Measurements from ENCODE around the gene SNRPD1.
A peak's percentile ranks its signal among the peaks of the same experiment; 100 is the strongest.
"Not testable (repeated sequence)": the region's sequence is repeated elsewhere in the genome, so short reads cannot be mapped to it uniquely, and the experiment has no call there.

Gene SNRPD1

DNA sequence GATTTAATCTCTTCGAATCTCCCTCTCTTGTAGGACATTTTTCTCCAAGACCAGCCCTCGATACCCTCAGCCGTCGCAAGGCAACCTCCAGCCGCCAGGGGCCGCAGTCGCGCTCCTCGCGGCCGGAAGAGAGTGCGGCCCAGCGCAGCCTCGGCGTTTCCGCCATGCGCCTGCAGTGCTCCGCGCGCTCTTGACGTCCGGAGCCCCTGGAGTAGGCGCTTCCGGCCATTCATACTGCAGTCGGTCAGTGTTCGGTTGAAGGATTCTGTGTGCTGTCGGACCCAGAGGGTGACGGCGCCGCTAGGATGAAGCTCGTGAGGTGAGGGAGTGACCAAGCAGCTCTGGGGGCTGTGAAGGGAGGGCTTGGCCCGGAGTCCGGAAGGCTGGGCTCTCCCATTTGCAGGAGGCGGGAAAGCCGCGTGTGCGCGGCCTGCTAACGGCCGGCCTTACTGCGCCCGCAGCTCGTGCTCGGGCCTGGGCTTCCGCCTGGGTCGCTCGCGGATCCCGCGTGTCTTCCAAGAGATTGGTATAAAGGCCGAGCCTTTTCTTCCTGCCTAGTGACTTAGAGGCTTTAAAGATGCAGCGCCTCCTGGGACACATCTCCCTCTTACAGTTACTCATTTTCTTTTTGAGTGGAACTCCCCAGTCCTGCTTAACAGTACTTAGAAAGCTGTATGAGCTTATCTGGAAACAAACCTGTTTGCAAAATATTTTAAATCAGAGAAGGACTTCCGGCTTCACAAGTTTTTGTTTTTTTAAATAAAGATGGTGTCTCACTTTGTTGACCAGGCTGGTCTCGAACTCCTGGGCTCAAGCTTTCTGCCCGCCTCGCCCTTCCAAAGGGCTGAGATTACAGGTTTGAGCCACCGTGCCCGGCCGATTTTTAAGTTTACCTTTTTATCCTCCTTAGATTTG, at the start of gene SNRPD1:
Gene SNRPD1, plus strand, starts transcription at position 190 of the 915 bp plus-strand sequence. Its CDS starts 116 bp downstream, at position 306.
- peak; percentile 88 to 91 for DNase-seq

DNA sequence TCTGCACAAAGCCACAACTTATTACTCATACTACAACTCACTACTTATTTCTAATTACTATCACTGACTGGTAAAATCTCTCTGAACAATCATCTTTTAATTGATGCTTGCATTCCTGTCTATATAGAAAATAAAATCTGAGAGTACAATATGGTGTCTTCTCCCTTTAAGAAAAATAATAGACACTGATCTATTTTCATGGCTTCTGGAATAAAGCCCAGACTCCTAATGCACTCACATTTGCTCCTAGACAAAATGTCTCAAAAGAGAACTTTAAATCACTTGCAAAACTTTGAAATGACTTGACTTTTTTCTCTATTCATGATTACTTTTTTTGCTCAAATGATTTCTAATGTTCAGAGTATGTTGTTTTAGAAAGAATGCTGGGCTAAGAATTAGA, 40.3 kb upstream of the SNRPD1 start:
- no peak for DNase-seq

DNA sequence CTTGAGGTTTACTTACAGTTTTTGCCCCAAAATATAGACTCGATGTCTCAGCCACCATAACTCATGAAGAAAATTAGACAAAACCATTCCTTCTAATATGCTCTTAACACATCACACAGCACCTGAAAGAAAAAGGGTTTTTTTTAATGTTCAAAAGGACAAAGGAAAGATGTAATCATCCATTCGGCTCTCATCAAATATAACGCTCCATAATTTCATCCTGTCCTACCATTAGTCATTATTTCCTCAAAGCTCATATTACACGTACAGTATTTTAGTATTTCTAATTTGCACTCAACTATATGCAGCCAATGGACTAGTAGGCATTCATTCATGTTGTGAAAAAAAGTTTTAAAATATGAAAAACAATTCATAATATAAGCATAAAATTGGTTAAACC, 36.5 kb upstream of the SNRPD1 start:
- DNase-seq, result no peak

DNA sequence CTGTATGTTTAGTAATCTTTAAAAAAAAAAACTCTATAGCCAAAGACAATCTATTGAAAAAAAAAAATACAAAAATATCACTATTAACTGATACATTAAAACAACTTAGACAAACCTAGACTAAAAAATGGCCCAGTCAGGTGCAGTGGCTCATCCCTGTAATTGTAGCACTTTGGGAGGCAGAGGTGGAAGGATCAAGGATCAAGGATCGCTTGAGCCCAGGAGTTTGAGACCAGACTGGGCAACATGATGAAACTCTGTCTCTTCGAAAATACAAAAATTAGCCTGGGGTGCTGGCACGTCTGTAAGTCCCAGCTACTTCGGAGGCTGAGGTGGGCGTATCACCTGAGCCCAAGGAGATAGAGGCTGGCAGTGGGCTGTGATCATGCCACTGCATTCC, 27.7 kb upstream of the SNRPD1 start:
- DNase-seq, result no peak

DNA sequence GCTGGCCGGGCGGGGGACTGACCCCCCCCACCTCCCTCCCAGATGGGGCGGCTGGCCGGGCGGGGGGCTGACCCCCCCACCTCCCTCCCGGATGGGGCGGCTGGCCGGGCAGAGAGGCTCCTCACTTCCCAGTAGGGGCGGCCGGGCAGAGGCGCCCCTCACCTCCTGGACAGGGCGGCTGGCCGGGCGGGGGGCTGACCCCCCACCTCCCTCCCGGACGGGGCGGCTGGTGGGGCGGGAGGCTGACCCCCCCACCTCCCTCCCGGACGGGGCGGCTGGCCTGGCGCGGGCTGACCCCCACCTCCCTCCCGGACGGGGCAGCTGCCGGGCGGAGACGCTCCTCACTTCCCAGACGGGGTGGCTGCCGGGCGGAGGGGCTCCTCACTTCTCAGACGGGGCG, 19.8 kb upstream of the SNRPD1 start:
- not testable (repeated sequence) for DNase-seq

DNA sequence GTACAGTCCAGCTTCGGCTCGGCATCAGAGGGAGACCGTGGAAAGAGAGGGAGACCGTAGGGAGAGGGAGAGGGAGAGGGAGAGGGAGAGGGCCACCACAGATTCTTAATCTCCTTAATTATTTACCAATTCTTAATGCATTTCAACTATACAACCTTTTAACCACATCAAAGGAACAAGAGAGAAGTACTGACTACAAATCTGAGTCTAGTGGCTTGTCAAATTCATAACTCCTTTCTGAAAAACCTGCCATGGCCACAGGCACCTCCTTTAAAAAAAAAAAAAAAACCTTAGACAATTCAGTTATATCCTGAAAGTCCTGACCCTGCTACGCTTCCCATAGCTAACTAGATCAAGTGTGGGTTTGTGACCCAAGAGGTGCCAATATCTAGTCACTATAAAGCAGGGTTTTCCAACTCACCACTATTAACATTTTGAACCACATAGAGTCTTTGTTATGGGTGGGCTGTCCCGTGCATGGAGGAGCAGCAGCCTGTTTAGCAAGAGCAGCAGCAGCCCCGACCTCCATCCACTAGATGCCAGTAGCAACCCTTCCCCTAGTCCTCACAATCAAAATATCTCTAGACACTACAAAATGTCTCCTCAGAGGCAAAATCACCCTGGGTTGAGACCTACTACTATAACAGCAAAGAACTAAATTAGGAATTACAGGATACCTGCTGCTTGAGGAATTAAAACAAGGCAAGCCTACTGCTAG, 18.4 kb upstream of the SNRPD1 start:
- peak in 1 of 2 donors; percentile 25 for DNase-seq

DNA sequence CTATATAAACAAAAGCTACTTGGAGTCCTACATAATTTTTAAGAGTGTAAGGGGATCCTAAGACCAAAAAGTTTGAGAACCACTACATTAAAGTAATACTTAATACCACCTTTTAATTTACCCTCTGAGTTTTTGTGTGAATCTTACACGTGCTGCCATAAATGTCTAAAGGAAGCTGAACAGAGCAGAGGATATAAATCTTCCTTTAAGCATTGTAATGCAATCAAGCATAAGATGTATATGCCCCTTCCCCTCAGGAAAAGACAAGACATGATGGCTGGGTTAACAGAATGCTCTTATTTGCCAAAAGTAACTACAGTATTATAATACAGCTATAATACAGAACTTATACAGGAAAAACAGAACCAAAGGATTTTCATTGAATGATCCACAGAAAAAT, 14.5 kb upstream of the SNRPD1 start:
- DNase-seq, result no peak

DNA sequence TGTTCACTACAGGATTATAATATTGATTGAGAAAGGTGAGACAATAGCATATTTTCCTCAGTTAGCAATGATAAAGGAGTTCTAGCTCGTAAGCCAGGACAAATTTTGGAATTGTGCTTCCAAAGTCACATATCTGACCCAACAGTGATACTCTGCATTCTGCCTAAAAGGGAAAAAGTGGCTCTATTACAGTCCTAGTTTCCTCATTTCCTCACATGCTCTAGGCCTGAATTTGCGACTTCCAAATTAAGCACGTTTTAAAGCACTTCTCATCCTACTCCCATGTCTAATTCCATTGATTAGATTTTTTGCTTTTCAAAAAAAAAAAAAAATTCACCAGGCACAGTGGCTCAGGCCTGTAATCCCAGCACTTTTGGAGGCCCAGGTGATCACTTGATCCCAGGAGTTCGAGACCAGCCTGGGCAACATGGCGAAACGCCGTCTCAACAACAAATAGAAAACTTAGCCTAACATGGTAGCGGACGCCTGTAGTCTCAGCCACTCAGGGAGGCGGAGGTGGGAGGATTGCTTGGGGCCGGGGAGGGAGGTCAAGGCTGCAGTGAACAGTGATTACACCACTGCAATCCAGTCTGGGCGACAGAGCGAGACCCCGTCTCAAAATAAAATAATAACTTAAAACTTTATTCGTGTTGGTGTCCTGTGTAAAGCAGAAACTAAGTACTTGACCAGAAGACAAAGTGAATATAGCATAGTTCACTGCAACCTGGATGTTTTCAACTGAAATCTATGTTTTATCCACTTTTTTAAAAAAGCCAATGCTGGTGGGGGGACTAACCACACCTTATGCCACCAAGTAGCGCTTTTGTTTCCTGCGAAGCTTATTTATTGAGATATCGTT, 13.2 kb upstream of the SNRPD1 start:
- DNase-seq, result no peak

DNA sequence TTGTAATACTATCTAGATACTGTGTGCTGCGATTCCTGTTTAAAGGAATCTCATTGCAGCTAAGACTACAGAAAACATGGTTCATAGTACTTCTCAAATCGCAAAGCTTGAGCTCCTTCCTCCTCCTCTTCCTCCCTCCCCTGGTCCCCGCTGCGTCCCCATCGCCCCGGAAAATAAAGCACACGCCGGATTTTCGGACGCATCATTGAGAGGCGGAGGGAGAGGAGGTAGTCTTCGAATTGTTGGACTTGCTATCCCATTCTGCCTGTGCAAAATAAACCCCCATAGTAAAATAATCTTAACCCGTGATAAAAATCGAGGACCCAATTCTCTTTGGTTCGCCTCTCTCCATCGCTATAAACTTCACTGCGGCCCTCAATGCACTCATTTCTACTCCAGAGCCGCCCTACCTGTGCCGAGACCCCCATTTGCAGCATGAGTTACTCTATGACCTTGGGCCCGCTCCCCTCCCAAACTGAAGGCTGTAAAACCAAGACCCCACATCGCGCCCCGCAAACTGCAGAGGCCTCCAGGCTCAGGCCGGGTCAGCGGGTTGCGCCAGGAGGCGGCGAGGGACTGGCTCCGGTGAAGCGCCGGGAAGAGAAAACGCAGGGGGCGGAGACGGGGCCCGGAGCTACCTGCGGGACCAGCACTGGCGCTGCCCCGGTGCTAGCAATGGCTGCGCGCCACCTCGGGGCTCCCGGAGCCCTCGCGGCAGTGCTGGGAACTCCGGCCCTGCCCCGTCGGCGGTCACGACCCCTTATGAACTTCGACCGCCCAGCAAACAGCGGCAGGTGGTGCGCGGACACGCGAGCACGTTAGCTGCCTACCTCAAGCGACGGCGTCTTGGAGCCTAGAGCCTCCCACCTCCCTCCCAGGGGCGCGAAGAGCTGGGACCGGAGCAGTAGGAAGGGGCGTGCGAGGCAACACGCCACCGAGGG, 12.3 kb upstream of the SNRPD1 start:
- peak in 1 of 2 donors; percentile 20 for DNase-seq

DNA sequence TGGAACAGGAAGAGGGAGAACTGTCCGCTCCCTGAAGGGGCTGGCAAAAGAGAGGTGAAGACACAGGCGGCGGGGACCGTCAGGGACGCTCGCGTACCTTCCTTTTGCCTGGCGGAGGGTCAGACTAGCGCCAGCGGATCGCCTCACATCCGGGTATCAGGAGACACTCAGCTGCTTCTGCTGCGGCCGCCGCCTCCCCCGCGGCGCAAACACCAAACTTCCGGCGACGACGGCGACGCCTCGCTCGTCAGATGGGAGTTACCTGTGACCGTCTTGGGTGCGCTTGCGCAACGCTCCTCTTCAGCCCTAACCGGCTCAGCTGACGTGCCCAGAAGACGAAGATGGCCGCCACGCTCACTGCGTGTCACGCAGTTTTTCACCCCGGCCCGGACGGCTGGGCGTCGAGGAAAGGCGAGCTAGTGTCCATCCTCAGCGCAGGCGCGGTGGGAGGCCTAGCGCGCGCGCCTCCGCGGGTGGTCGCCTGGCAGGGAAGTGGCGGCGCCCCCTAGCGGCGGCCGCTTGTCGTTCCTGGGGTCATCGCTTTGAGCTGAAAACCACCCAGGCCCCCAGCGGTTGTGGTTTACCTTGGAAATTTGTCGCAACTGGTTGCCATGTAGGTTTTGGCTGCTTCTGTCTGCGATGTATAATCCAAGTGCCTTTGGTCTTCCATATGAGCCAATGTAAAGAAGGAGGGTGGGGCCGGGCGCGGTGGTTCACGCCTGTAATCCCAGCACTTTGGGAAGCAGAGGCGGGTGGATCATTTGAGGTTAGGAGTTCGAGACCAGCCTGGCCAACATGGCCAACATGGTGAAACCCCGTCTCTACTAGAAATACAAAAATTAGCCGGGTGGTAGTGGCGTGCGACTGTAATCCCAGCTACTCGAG, 11.3 kb upstream of the SNRPD1 start, which contains the start of gene ESCO1:
Gene ESCO1, minus strand, starts transcription at position 179 of the 885 bp plus-strand sequence. CDS start 25,861 bp downstream, outside the sequence.
- peak; percentile 96 to 98 for DNase-seq

DNA sequence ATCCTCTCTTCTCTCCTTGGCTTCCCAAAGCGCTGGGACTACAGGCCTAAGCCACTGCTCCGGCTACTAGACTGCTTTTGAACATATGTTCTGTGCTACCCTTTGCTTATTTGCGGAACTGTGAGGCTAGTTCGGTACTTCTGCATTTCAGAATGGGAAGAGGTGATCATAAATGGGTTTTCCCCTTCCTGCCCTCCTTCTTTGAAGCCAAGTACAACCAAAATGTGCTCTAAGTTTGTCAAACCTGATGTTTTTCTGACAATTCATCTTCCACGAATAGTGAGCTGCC, 9.9 kb upstream of the SNRPD1 start:
- peak; percentile 30 to 55 for DNase-seq

DNA sequence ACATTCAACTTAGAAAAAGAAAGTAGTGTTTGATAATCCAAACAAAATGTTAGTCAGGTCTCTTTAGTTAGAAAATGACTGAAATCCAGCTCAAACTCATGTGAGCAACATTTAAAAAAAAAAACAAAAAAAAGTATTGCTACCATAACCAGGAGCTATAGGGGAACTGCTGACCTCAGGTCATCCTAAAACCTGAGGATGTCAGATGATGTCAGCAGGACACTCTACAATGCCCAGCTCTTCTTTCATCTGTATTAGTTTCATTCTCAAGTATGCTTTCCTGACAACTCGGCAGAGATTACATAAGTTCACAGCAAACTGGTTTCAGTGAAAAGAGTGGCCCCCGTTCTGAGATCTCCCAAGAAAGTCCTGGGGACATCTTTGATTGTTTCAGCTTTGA, 7.4 kb upstream of the SNRPD1 start:
- no peak for DNase-seq

DNA sequence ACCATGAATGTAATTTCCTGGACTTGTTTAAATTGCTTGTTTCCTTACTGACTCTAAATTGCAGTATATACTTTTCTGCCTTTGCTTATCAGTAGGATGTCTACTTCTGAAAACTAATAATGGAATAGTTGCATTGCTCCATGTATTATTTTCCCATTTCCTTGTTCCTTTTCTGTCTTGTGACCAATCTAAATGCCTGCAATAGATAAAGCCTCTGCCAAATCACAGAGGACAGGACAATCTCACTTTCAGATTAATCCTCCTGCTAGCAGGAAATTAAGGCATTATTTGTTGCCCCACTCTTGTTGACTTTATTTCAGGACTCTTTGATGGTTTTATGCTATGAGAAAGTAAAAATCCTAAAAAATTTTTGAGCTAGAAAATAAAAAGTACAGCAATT, 6.9 kb upstream of the SNRPD1 start:
- no peak for DNase-seq

DNA sequence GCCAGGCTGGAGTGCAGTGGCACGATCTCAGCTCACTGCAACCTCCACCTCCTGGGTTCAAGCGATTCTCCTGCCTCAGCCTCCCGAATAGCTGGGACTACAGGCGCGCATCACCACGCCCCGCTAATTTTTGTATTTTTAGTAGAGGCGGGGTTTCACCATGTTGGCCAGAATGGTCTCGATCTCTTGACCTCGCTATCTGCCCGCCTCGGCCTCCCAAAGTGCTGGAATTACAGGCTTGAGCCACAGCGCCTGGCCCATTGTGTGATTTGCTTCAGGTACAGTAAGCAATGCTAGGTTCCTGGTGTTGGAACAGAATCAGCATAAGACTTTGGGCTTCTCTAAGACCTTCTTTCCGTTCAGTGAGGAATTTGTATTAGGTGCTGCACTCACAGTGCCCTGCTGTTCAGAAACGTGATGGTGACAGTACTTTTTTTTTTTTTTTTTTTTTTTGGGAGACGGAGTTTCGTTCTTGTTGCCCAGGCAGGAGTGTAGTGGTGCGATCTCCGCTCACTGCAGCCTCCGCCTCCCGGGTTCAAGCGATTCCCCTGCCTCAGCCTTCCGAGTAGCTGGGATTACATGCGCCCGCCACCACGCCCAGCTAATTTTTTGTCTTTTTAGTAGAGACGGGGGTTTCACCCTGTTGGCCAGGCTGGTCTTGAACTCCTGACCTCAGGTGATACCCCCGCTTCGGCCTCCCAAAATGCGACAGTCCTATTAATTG, 551 bp upstream of the SNRPD1 start:
- DNase-seq, result not testable (repeated sequence)

DNA sequence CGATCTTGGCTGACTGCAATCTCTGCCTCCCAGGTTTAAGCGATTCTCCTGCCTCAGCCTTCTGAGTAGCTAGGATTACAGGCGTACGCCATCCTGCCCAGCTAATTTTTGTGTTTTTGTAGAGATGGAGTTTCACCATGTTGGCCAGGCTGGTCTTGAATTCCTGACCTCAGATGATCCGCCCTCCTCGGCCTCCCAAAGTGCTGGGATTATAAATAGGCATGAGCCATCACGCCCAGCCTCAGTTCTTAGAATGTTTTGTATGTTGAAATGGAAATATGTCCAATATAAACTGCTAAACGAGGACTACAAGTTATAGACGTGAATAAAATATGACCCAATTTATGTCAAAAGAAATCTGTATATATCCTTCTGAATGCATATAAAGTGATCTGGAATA, 9.5 kb downstream of the SNRPD1 start:
- not testable (repeated sequence) for DNase-seq

DNA sequence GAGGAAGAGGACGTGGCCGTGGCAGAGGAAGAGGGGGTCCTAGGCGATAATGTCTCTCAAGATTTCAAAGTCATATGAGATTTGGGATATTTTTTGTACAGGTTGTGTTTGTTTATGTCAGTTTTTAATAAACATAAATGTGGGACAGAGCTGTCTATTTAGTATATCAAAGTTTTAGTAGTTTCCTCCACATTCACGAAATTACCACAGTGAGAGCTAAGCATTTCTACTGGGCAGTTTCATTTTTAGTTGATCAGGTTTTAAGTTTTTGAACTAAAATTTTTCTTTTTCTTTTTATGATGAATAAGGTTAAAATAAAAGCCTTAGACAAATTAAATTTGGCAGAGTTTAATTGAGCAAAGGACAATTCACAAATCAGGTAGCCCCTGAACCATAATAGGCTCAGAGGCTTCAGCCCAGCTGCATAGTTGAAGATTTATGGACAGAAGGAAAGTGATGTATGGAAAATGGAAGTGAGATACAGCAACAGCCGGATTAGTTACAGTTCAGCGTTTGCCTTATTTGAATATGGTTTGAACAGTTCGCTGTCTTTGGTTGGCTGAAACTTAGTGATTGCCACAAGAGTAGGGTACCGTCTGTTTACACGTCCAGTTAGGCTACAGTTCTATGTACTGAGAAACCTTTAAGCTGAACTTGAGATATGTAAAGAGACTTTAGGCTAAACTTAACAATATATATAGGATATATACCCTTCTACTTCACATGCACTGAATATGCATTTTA, 17.1 kb downstream of the SNRPD1 start:
- DNase-seq, result no peak

DNA sequence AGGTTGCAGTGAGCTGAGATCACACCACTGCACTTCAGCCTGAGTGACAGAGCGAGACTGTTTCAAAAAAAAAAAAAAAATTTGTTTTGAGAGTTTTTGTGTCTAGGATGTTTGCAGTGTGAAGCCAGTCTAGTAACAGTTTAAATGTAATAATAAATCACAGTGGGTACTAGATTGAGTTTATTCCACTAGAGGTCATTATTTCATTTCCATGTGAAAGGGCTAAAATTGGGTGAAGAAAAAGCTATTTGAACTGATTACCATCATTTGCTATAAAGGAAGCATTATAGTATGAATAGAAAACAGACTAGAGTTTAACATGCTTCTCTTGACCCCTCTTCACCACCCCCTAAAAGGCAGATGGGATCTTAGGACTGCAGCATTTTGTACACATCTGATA, 20.3 kb downstream of the SNRPD1 start:
- DNase-seq, result no peak

DNA sequence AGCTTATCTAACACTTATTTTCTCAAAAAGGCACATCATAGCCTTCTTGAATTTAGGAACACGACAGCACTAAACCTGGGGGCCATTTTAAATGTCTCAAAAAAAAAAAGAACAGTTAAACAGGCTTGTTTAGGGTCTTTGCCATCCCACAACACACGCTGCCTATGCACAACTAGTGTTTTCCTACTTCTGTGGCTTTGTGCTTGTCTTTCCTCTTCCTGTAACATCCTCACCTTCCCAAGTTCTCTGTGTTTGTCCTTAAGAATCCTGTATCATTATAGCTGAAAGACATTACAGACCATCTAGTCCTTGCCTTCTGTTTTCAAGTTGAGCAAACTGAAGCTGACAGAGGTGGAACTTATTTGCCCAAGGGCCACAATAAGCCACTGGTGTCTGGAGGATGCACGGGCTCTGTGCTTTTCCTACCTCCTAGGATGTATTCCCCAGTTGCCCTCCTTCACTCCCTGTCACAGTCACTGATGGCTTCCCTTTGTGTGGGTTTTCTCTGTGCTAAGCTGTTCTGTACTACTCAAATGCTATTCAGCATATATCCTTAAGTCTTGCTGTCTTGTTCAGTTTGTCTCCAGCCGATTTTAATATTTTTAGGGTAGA, 22.6 kb downstream of the SNRPD1 start:
- no peak for DNase-seq

DNA sequence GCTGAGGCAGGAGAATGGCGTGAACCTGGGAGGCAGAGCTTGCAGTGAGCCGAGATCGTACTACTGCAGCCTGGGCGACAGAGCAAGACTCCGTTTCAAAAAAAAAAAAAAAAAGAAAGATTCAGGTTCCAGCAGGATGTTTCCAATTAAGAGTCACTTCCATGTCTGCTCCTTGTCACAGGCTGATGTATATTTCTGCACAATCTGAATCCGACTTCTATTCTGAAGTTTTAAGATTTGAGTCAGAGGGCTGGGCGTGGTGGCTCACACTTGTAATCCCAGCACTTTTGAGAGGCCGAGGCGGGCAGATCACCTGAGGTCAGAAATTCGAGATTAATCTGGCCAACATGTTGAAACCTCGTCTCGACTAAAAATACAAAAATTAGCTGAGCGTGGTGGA, 24.7 kb downstream of the SNRPD1 start:
- no peak for DNase-seq

All from CD4-positive, alpha-beta T cell treated with Interleukin-4 for 1 hour (primary cell).